Heart left ventricle (tissue), 16 donors: ENCODE results near the gene HPSE2. TPM values are rescaled to one million over a fixed set of nuclear protein-coding genes. Genes with fewer than 3 reads are reported as not detected.

Source experiments
- ATAC-seq, 4 donors: fragments of 200-7000 bp; cut with Tn5 transposase; one replicate each; pipeline ENCODE4 v1.9.1; 2020 to 2022; ENCODE audit warnings: moderate library complexity in 4 of 4, mild to moderate bottlenecking in 3 of 4, moderate number of reproducible peaks in 1 of 4
- DNase-seq, 5 donors: peaks; one replicate each; pipeline ENCODE4 v3.0.0-alpha.2; 2020
- H3K27ac ChIP-seq, 12 donors: fragments of 200-600 bp; sonication (generic) in 4 of 12; one replicate each; pipeline versions ENCODE4 v1.5.0 to v1.8.0; 2016 to 2022; ENCODE audit warnings: mild to moderate bottlenecking in 2 of 12
- H3K27me3 ChIP-seq, 9 donors: fragments of 200-600 bp; sonication (generic) in 2 of 9; one replicate each; pipeline versions ENCODE4 v1.5.1 to v1.8.0; 2016 to 2022; ENCODE audit warnings: mild to moderate bottlenecking in 3 of 9
- H3K36me3 ChIP-seq, 9 donors: fragments of 200-600 bp; sonication (generic) in 2 of 9; one replicate each; pipeline versions ENCODE4 v1.5.0 to v1.8.0; 2018 to 2022; ENCODE audit warnings: mild to moderate bottlenecking in 2 of 9
- H3K4me1 ChIP-seq, 12 donors: fragments of 200-600 bp; sonication (generic) in 4 of 12; one replicate each; pipeline versions ENCODE4 v1.5.0 to v1.8.0; 2016 to 2022; ENCODE audit warnings: mild to moderate bottlenecking in 3 of 12
- H3K4me3 ChIP-seq, 12 donors: fragments of 200-600 bp; sonication (generic) in 4 of 12; one replicate each; pipeline versions ENCODE4 v1.5.0 to v1.8.0; 2017 to 2022; ENCODE audit warnings: mild to moderate bottlenecking in 9 of 12, moderate library complexity in 4 of 12
- H3K9me3 ChIP-seq, 12 donors: fragments of 200-600 bp; sonication (generic) in 4 of 12; one replicate each; pipeline versions ENCODE4 v1.5.0 to v1.8.0; 2016 to 2022; ENCODE audit warnings: mild to moderate bottlenecking in 1 of 12
- CTCF ChIP-seq, 12 donors: fragments of 200-600 bp; sonication (generic) in 4 of 12; IDR thresholded peaks; one replicate each; pipeline versions ENCODE4 v1.5.0 to v1.8.0; 2018 to 2022; ENCODE audit warnings: antibody characterized with exemption in 12 of 12, mild to moderate bottlenecking in 5 of 12
- POLR2A ChIP-seq, 2 donors: fragments of 450-650 bp; IDR thresholded peaks; one replicate each; pipeline ENCODE4 v1.6.1; 2017; ENCODE audit warnings: antibody characterized with exemption in 2 of 2, mild to moderate bottlenecking in 2 of 2, moderate library complexity in 2 of 2
- WGBS, 4 donors: extraction: QIAGEN DNeasy Blood & Tissue Kit in 2 of 4; methylation state at CpG; one replicate each; pipeline versions ENCODE4 v1.1.5 to v1.1.7; 2013 to 2018; 5-methylcytosine and 5-hydroxymethylcytosine counted together
- intact Hi-C, 10 donors: fragments of 100-400 bp; cut with DNase I; formaldehyde crosslinking; loops; one replicate each; pipeline versions ENCODE4 v1.11.1 to v1.14.2; 2022
- polyA plus RNA-seq, 2 donors: library from polyadenylated mRNA; stranded (reverse); fragments of 200-250 nt; gene quantifications; one replicate each; pipeline ENCODE4 v1.2.3, GENCODE V29; 2013
- total RNA-seq, 9 donors: library from RNA; depleted of rRNA in 2 of 9; stranded (reverse); fragments of >200 nt in 2 of 9; fragmentation: NEBNext Ultra II Directional in 3 of 9; extraction: Animal tissue kit (Norgen Biotek cat#: 25700) in 3 of 9; gene quantifications; one replicate each; pipeline versions ENCODE4 v1.1.0 to v1.2.4, GENCODE V29; 2016 to 2023
- donor health status: ischemic (EF 13 %, LVEDD 7.1; RV severe dilation, severe dysfunction).
- donor health status: healthy with polysubstance abuse.
- donor health status: DM: no; HTN: yes; CAD: no.
- donor health status: DM: no; HTN: no; CAD: no.
- donor health status: ischemic (EF 25% LVEDD 6.9; RV normal size, moderate dysfunction).
- donor health status: ischemic (EF 25% LVEDD 5.7; RV mildly dilated, moderate dysfunction).
- donor health status: healthy.
- donor health status: DM: yes; HTN: yes; CAD: no.
- donor health status: ischemic (EF 35%, LVEDD 5.7; RV mildly dilated, moderate dysfunction).
- donor health status: nonischemic (EF 11% LVEDD 7.7; RV severe dilation, severe dysfunction).
- donor health status: DM: yes; HTN: yes; CAD: no.
- donor health status: PGD.
- donor health status: ischemic (EF 29% LVEDD 5.4; RV normal size, mild dysfunction).
- donor health status: nonischemic (EF 23%, LVEDD 6.1; RV moderate dilation, normal function).

The HPSE2 gene
- total and polyA plus RNA-seq, 11 donors, result 0.06 to 0.18 (median 0.12) TPM; not detected in 3

GRCh38 chr10:98920807-98921206 is 314.8 kb downstream of the HPSE2 start:
- intact Hi-C loops, result no loop called here
- Histone ChIP-seq H3K4me1 (no peaks in the 10 kb centered on the region), H3K9me3 (no peaks in the 10 kb centered on the region), H3K36me3 (no peaks in the 10 kb centered on the region), H3K27me3 (no peaks in the 10 kb centered on the region), H3K4me3 (no peak overlapping the region), H3K27ac (no peak overlapping the region)
- DNase-seq (peak in 3 of 5 donors; percentile 9 to 34 (median 25)), ATAC-seq (peak; percentile 47 to 95 (median 72))
- TF ChIP-seq POLR2A (IDR thresholded peaks at IDR 0.05) (no peak), CTCF (IDR thresholded peaks at IDR 0.05) (no peak)
- WGBS, 4 donors, result 35 to 57% (median 48%) methylated on average over 2 of the region's 2 CpGs

GRCh38 chr10:98920360-98920759 is 315.3 kb downstream of the HPSE2 start:
- no peaks in the 10 kb centered on the region for H3K4me1 ChIP-seq
- DNase-seq (no peak), ATAC-seq (no peak)
- TF ChIP-seq CTCF (IDR thresholded peaks at IDR 0.05) (no peak), POLR2A (IDR thresholded peaks at IDR 0.05) (no peak)
- no peak overlapping the region for H3K4me3 ChIP-seq
- H3K27me3 ChIP-seq, result no peaks in the 10 kb centered on the region
- H3K36me3 ChIP-seq, result no peaks in the 10 kb centered on the region
- intact Hi-C loops, result no loop called here
- H3K27ac ChIP-seq, result peak overlapping the region in 1 of 12 donors; percentile 43
- no peaks in the 10 kb centered on the region for H3K9me3 ChIP-seq

- peak in 1 of 5 donors; percentile 20 for DNase-seq
- Histone ChIP-seq H3K9me3 (no peaks in the 10 kb centered on the region), H3K4me1 (no peaks in the 10 kb centered on the region), H3K36me3 (no peaks in the 10 kb centered on the region), H3K27me3 (no peaks in the 10 kb centered on the region), H3K4me3 (no peak overlapping the region), H3K27ac (no peak overlapping the region)
- peak in 1 of 4 donors; percentile 75 for ATAC-seq
- no peak for TF ChIP-seq CTCF (IDR thresholded peaks at IDR 0.05)
- no peak for TF ChIP-seq POLR2A (IDR thresholded peaks at IDR 0.05)
- WGBS, 4 donors, result 40 to 52% (median 46%) methylated on average over 2 of the region's 2 CpGs
- intact Hi-C loops, result no loop called here
Observed at GRCh38 chr10:98919899-98920298, 315.8 kb downstream of the HPSE2 start.

GRCh38 chr10:98917828-98918227 is 317.8 kb downstream of the HPSE2 start:
- Histone ChIP-seq H3K4me1 (no peaks in the 10 kb centered on the region), H3K36me3 (no peaks in the 10 kb centered on the region), H3K27ac (no peak overlapping the region), H3K4me3 (no peak overlapping the region), H3K9me3 (no peaks in the 10 kb centered on the region), H3K27me3 (no peaks in the 10 kb centered on the region)
- DNase-seq (no peak), ATAC-seq (no peak)
- WGBS, 4 donors, result 90 to 94% (median 91%) methylated on average over 2 of the region's 2 CpGs
- TF ChIP-seq POLR2A (IDR thresholded peaks at IDR 0.05) (no peak), CTCF (IDR thresholded peaks at IDR 0.05) (no peak)
- intact Hi-C loops, result no loop called here
